GM12878 (cell line): ENCODE data around the gene POLD1. TPM values are rescaled to one million over a fixed set of nuclear protein-coding genes. Genes with fewer than 3 reads are reported as not detected.

Experiments used
- ATAC-seq: fragments of 200-7000 bp; cut with Tn5 transposase; 3 replicates; pipeline ENCODE4 v1.9.1; 2020; ENCODE audit warnings: mild to moderate bottlenecking, moderate library complexity
- BruUV-seq: library from RNA; stranded (reverse); fragments of 400-500 nt; replicated peaks from 2 replicates; lab custom pipeline; 2021; lab: Mats Ljungman, UMichigan
- CTCF ChIA-PET: fragments of 300-600 bp; sonication (Branson Sonifier 250); formaldehyde crosslinking; extraction: SDS; loops from one replicate; lab custom pipeline; 2021; ENCODE audit warnings: inconsistent platforms; lab: Yijun Ruan, JAX
- POLR2A ChIA-PET: fragments of 350-600 bp; formaldehyde crosslinking; extraction: SDS; loops from one replicate; lab custom pipeline; 2021; ENCODE audit warnings: inconsistent platforms; lab: Charles Lee
- RAD21 ChIA-PET: fragments of 300-600 bp; sonication (Branson Sonifier 250); formaldehyde crosslinking; loops from one replicate; lab custom pipeline; 2023; ENCODE audit warnings: antibody characterized with exemption; ENCODE audit not compliant: unreplicated experiment; lab: Charles Lee
- SMC1A ChIA-PET: fragments of 300-600 bp; sonication (Branson Sonifier 250); formaldehyde crosslinking; loops from one replicate; lab custom pipeline; 2023; ENCODE audit not compliant: unreplicated experiment, uncharacterized antibody; lab: Charles Lee
- DNase-seq: peaks from one replicate; pipeline ENCODE4 v3.0.0-alpha.2; 2011; ENCODE audit warnings: low read depth, low spot score
- FAIRE-seq: peaks from 3 replicates; lab custom pipeline; 2011; peaks lifted over from hg19 to GRCh38; lab: Jason Lieb, UNC
- H2AFZ ChIP-seq: 2 replicates; pipeline ENCODE4 v1.6.0; 2011; ENCODE audit warnings: low read depth, low read length, control low read depth; ENCODE audit not compliant: control insufficient read depth
- H3K27ac ChIP-seq: 2 replicates; pipeline ENCODE4 v1.5.1; 2011; ENCODE audit warnings: control low read depth; ENCODE audit not compliant: control insufficient read depth, insufficient read depth
- H3K27me3 ChIP-seq, 2 experiments: replicated peaks in 1 of 2; 2 replicates each; pipeline versions ENCODE4 v1.6.0 to v1.6.1; 2011; ENCODE audit warnings: low read length in 1 of 2; ENCODE audit not compliant: control insufficient read depth in 2 of 2, insufficient read depth in 2 of 2
- H3K36me3 ChIP-seq, 2 experiments: 2 replicates each; pipeline ENCODE4 v1.5.1; 2011; ENCODE audit warnings: low read length in 1 of 2; ENCODE audit not compliant: control insufficient read depth in 2 of 2, insufficient read depth in 2 of 2
- H3K4me1 ChIP-seq: 2 replicates; pipeline ENCODE4 v1.6.1; 2011; ENCODE audit warnings: mild to moderate bottlenecking, low read length, moderate library complexity, mixed read lengths; ENCODE audit not compliant: control insufficient read depth, insufficient read depth
- H3K4me2 ChIP-seq: 2 replicates; pipeline ENCODE4 v1.6.0; 2011; ENCODE audit warnings: control low read depth; ENCODE audit not compliant: control insufficient read depth, insufficient read depth
- H3K4me3 ChIP-seq: fragments of 200-600 bp; sonication (generic); 2 replicates; pipeline ENCODE4 v1.5.1; 2016
- H3K79me2 ChIP-seq: 2 replicates; pipeline ENCODE4 v1.6.0; 2011; ENCODE audit warnings: low read length; ENCODE audit not compliant: control insufficient read depth, insufficient read depth
- H3K9ac ChIP-seq: 2 replicates; pipeline ENCODE4 v1.8.0; 2011; ENCODE audit warnings: low read length, control low read depth, mixed read lengths; ENCODE audit not compliant: control insufficient read depth, insufficient read depth
- H3K9me3 ChIP-seq: replicated peaks from 3 replicates; pipeline ENCODE4 v1.5.1; 2011; ENCODE audit warnings: mild to moderate bottlenecking, low read length; ENCODE audit not compliant: control insufficient read depth, insufficient read depth
- H4K20me1 ChIP-seq: 2 replicates; pipeline ENCODE4 v1.6.0; 2011; ENCODE audit not compliant: control insufficient read depth, insufficient read depth
- BACH1 ChIP-seq: fragments of 450-650 bp; IDR thresholded peaks from 2 replicates; pipeline ENCODE4 v1.6.1; 2017; ENCODE audit warnings: mild to moderate bottlenecking, borderline replicate concordance
- BCL11A ChIP-seq: IDR thresholded peaks from 2 replicates; pipeline ENCODE4 v1.6.1; 2011; ENCODE audit warnings: low read depth, low read length
- CBFB ChIP-seq: IDR thresholded peaks from 2 replicates; pipeline ENCODE4 v1.6.1; 2016; ENCODE audit warnings: antibody characterized with exemption, low read depth
- E4F1 ChIP-seq: fragments of 450-650 bp; IDR thresholded peaks from 2 replicates; pipeline ENCODE4 v1.6.1; 2018; ENCODE audit warnings: borderline replicate concordance, mild to moderate bottlenecking; ENCODE audit not compliant: partially characterized antibody
- MEF2B ChIP-seq: fragments of 450-650 bp; IDR thresholded peaks from 2 replicates; pipeline ENCODE4 v1.6.1; 2018; ENCODE audit warnings: mild to moderate bottlenecking, moderate library complexity; ENCODE audit not compliant: partially characterized antibody, poor library complexity, severe bottlenecking
- MYB ChIP-seq: fragments of 150-350 bp; IDR thresholded peaks from 2 replicates; pipeline ENCODE4 v1.6.1; 2014; ENCODE audit warnings: mild to moderate bottlenecking, low read depth, low read length, borderline replicate concordance
- NFXL1 ChIP-seq: fragments of 450-650 bp; IDR thresholded peaks from 2 replicates; pipeline ENCODE4 v1.6.1; 2017; ENCODE audit warnings: antibody characterized with exemption, mild to moderate bottlenecking, borderline replicate concordance
- PAX8 ChIP-seq: fragments of 450-650 bp; IDR thresholded peaks from 2 replicates; pipeline ENCODE4 v1.6.1; 2017; ENCODE audit warnings: mild to moderate bottlenecking, moderate library complexity
- POLR2AphosphoS2 ChIP-seq: IDR thresholded peaks from 2 replicates; pipeline ENCODE4 v1.6.1; 2011; ENCODE audit warnings: low read depth, mild to moderate bottlenecking, low read length, improper control_type of control experiment, moderate library complexity
- SMAD1 ChIP-seq: fragments of 450-650 bp; IDR thresholded peaks from 2 replicates; pipeline ENCODE4 v1.6.1; 2018; ENCODE audit warnings: mild to moderate bottlenecking, low read depth; ENCODE audit not compliant: partially characterized antibody
- SRF ChIP-seq, 2 experiments: IDR thresholded peaks; 2 replicates each; pipeline ENCODE4 v1.6.1; 2011; ENCODE audit warnings: low read depth in 2 of 2, low read length in 2 of 2, mild to moderate bottlenecking in 1 of 2, moderate library complexity in 1 of 2
- SUPT20H ChIP-seq: IDR thresholded peaks from 2 replicates; pipeline ENCODE4 v1.6.1; 2011; ENCODE audit warnings: low read depth, mild to moderate bottlenecking, low read length, moderate library complexity, borderline replicate concordance; ENCODE audit not compliant: control insufficient read depth
- TCF3 ChIP-seq: IDR thresholded peaks from 2 replicates; pipeline ENCODE4 v1.6.1; 2012; ENCODE audit warnings: low read depth, mild to moderate bottlenecking, low read length, borderline replicate concordance; ENCODE audit not compliant: insufficient read depth
- ZSCAN29 ChIP-seq: fragments of 450-650 bp; IDR thresholded peaks from 2 replicates; pipeline ENCODE4 v1.6.1; 2017; ENCODE audit warnings: mild to moderate bottlenecking, moderate library complexity
- WGBS: methylation state at CpG from one replicate; pipeline ENCODE4 v1.1.6; 2016; ENCODE audit warnings: low lambda C conversion rate; ENCODE audit not compliant: insufficient replicate concordance, insufficient coverage; ENCODE audit errors: missing lambda C conversion rate; 5-methylcytosine and 5-hydroxymethylcytosine counted together
- in situ Hi-C: fragments of 300-500 bp; cut with MboI; formaldehyde crosslinking; loops from 9 replicates; pipeline ENCODE4 v1.14.3; 2018; ENCODE audit warnings: mixed read lengths
- intact Hi-C: fragments of 100-400 bp; cut with micrococcal nuclease; formaldehyde crosslinking; loops from one replicate; pipeline ENCODE4 v1.14.2; 2022; ENCODE audit not compliant: unreplicated experiment
- polyA plus RNA-seq, 11 experiments: library from polyadenylated mRNA; depleted of rRNA in 4 of 11; unstranded in 6 of 11; stranded (reverse) in 5 of 11; fragments of >200 nt; fragmentation: Nextera tagmentation in 4 of 11; fragmentation: Illumina TruSeq in 1 of 11; extraction: Ambion mirVana in 4 of 11; extraction: Trizol in 1 of 11; gene quantifications; 1 replicate in 1 of 11; 2 replicates in 10 of 11; pipeline versions ENCODE4 v1.2.1 to v1.2.3, GENCODE V29; 2011 to 2016; ENCODE audit warnings: inconsistent platforms in 2 of 11, missing spikeins in 2 of 11, low read depth in 1 of 11
- total RNA-seq, 4 experiments: library from RNA; depleted of rRNA in 3 of 4; stranded (reverse); fragments of >200 nt in 3 of 4; fragmentation: Illumina TruSeq in 1 of 4; extraction: Trizol in 1 of 4; gene quantifications; 2 replicates each; pipeline versions ENCODE4 v1.2.1 to v1.2.3, GENCODE V29; 2013 to 2021
- TF ChIP-seq, protein P1 (sequence below): fragments of 450-650 bp; formaldehyde crosslinking; IDR thresholded peaks from 2 replicates; pipeline ENCODE4 v1.4.0; 2020; ENCODE audit warnings: mild to moderate bottlenecking, moderate library complexity
- TF ChIP-seq, protein P2 (sequence below): fragments of 450-650 bp; formaldehyde crosslinking; IDR thresholded peaks from 2 replicates; pipeline ENCODE4 v1.4.0; 2022; ENCODE audit warnings: mild to moderate bottlenecking, moderate library complexity

The POLD1 gene
- total and polyA plus RNA-seq, 10 of the 15 experiments (the other 5 are each of a cell fraction or from before 2014, with no cell fraction given) = 0.76 to 165 (median 63.4) TPM

DNA sequence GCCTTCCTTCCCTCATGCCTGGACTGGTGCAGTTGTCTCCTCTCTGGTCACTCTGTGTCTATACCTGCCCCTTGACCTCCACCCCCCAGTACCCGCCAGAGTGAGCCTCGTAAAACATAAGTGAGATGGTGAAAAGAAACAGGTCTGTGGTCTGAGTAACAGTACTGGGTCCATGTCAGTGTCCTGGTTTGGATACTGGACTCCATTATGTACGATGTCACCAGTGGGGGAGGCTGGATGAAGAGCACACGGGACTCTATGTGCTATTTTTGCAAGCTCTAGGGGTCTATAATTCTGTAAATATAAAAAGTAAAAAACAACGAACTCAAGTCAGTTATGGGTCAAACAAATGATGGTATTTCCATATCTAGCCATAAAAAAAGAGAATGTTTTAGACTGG lies 62.9 kb downstream of the POLD1 start:
- ChIA-PET CTCF (interaction anchor here (0.8 kb wide), 1 partner anchor 15 kb away, joined by 4 read pairs; no protein-coding TSS in a partner anchor), POLR2A (no interaction called here), RAD21 (no interaction called here), SMC1A (no interaction called here)
- Histone ChIP-seq H3K27me3 (no peaks in the 10 kb centered on the region), H3K79me2 (no peaks in the 10 kb centered on the region), H3K4me1 (no peaks in the 10 kb centered on the region), H3K4me2 (no peak overlapping the region), H3K4me3 (no peak overlapping the region), H3K9me3 (no peaks in the 10 kb centered on the region), H3K27ac (no peak overlapping the region), H3K9ac (no peak overlapping the region), H4K20me1 (no peaks in the 10 kb centered on the region), H2AFZ (no peak overlapping the region), H3K36me3 (no peaks in the 10 kb centered on the region)
- intact Hi-C loops = no loop called here
- DNase-seq = no peak
- 52% methylated on average over 5 of the region's 5 CpGs for WGBS
- FAIRE-seq = no peak
- in situ Hi-C loops = no loop called here
- BruUV-seq = no TSS peak
- no peak for ATAC-seq
- TF ChIP-seq SMAD1 = no peak
- no peak for TF ChIP-seq E4F1
- no peak for TF ChIP-seq POLR2AphosphoS2
- no peak for TF ChIP-seq BACH1
- TF ChIP-seq, protein P1, sequence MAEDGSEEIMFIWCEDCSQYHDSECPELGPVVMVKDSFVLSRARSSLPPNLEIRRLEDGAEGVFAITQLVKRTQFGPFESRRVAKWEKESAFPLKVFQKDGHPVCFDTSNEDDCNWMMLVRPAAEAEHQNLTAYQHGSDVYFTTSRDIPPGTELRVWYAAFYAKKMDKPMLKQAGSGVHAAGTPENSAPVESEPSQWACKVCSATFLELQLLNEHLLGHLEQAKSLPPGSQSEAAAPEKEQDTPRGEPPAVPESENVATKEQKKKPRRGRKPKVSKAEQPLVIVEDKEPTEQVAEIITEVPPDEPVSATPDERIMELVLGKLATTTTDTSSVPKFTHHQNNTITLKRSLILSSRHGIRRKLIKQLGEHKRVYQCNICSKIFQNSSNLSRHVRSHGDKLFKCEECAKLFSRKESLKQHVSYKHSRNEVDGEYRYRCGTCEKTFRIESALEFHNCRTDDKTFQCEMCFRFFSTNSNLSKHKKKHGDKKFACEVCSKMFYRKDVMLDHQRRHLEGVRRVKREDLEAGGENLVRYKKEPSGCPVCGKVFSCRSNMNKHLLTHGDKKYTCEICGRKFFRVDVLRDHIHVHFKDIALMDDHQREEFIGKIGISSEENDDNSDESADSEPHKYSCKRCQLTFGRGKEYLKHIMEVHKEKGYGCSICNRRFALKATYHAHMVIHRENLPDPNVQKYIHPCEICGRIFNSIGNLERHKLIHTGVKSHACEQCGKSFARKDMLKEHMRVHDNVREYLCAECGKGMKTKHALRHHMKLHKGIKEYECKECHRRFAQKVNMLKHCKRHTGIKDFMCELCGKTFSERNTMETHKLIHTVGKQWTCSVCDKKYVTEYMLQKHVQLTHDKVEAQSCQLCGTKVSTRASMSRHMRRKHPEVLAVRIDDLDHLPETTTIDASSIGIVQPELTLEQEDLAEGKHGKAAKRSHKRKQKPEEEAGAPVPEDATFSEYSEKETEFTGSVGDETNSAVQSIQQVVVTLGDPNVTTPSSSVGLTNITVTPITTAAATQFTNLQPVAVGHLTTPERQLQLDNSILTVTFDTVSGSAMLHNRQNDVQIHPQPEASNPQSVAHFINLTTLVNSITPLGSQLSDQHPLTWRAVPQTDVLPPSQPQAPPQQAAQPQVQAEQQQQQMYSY (CRISPR knock-in tag) = no peak
- no peak for TF ChIP-seq SUPT20H
- no peak for TF ChIP-seq BCL11A
- no peak for TF ChIP-seq MYB
- TF ChIP-seq NFXL1 = no peak
- no peak for TF ChIP-seq TCF3
- TF ChIP-seq, protein P2, sequence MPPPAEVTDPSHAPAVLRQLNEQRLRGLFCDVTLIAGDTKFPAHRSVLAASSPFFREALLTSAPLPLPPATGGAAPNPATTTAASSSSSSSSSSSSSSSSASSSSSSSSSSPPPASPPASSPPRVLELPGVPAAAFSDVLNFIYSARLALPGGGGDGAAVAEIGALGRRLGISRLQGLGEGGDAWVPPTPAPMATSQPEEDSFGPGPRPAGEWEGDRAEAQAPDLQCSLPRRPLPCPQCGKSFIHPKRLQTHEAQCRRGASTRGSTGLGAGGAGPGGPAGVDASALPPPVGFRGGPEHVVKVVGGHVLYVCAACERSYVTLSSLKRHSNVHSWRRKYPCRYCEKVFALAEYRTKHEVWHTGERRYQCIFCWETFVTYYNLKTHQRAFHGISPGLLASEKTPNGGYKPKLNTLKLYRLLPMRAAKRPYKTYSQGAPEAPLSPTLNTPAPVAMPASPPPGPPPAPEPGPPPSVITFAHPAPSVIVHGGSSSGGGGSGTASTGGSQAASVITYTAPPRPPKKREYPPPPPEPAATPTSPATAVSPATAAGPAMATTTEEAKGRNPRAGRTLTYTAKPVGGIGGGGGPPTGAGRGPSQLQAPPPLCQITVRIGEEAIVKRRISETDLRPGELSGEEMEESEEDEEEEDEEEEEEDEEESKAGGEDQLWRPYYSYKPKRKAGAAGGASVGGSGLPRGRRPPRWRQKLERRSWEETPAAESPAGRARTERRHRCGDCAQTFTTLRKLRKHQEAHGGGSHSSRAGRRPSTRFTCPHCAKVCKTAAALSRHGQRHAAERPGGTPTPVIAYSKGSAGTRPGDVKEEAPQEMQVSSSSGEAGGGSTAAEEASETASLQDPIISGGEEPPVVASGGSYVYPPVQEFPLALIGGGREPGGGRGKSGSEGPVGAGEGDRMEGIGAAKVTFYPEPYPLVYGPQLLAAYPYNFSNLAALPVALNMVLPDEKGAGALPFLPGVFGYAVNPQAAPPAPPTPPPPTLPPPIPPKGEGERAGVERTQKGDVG = no peak
- no peak for TF ChIP-seq SRF (IDR thresholded peaks at IDR 0.05; ENCODE audit: low read depth in 2 of 2, low read length in 2 of 2)
- no peak for TF ChIP-seq MEF2B
- TF ChIP-seq ZSCAN29 = no peak
- no peak for TF ChIP-seq PAX8
- no peak for TF ChIP-seq CBFB
